GM18508 (cell line): ENCODE measurements around the gene LRRC43.

Experiments used
- ATAC-seq: cut with Tn5 transposase; IDR thresholded peaks from one replicate; pipeline ENCODE4 v1.9.1; 2021; ENCODE audit warnings: moderate number of reproducible peaks; ENCODE audit not compliant: insufficient read depth, unreplicated experiment

Gene LRRC43

DNA sequence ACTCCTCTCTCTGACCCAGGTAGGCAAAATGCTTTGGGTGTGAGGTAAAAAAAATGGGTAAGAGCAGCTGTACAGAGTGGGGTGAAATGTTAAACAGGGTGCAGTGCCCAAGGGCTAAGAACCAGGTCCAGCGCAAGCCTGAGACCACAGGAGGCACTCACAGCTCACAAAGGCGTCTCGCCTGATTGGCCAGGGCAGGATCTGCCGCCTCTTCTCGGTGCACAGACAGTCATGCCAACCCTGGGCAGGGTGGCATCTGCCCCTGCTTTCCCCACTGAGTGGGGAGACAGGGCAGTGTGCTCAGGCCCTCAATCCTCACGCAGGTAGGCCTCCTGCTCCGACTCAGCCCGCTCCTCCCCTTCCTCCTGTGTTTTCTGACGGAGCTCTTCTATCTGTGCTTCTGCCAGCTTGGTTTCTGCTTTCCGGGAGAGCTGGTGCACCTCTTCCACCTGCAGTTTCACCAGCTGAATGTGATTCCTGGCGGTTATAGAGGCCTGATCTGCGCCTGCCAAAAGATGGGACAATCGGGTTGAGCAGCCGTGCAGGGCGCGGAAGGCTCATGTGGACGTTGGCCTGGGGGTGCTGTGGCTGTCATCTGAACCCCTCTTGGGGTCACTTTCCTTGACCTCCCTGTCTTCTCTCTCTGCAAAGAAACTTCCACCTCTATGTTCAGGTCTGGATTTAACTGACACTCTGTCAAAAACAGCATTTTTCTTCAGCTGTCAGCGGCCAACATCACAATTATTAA, 25.3 kb downstream of the LRRC43 start:
- ATAC-seq = no peak

DNA sequence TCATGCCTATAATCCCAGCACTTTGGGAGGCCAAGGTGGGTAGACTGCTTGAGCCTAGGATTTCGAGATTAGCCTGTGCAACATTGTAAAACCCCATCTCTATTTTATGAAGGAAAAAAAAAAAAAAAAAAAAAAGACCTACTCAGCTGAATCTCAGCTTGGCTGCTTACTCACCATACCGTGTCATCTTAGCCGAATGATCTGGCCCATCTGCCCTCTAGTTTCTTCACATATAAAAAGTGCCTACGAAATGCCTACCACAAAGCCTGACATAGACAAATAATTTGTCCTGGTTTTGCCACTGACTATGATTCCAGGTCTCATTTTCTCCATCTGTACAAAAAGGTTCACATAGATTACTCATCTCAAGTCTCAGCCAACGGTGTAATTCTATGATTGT, 32.8 kb downstream of the LRRC43 start:
- ATAC-seq = no peak

DNA sequence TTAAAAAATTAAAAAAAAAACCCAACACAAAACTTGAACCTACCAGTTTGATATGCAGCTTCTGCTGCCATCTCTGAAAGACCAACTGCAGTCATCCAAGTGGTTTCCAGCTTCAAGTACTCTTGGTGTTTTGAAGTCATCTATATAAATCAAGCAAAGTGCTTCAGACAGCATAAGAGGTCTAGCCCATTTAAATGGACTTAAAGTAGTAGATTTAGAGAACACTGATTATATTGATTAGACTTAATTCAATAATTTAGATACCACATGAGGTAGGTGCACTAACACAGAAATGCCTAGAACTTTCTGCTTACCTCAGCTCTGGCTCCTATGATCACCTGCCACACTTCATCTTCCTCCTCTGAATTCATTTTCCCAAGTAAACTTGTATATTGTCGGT, 33.5 kb downstream of the LRRC43 start:
- no peak for ATAC-seq

DNA sequence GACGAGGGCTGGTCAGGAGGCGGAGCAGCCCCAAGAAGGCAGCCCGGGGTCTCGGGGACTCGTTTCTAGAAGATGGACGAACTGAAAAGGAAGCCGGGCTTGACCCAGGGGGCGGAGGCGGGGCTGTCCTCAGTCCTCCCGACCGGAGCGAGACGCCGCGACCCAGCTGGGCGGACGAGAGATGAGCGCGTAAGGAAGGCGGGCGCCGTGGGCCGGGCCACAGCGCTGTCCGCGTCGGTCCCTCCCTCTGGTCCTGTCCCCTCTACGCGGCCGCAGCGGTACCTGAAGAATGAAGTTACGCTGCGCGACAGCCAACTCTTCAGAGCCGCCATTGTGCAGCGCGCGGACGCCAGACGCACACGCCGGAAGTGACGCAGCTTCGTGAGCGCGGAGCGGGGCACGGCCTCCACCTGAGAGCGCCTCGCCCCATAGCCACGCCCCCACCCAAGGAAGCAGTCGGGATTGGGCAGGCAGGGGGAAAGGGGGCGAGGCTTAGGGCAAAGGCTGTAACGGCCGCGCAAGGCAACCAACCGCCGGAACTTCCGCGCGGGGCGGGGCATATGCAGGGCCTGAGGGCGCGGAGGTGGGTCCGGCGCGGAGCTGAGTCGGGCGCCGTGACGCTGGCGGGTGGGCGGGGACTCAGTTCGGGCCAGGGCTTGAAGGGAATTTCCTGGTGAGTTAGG, 42.9 kb downstream of the LRRC43 start, which contains the start of gene DIABLO:
TSS of gene DIABLO (minus strand) at position 370 of the 683 bp plus-strand sequence. CDS start at position 332, 38 bp downstream.
- peak; percentile 71 for ATAC-seq

DNA sequence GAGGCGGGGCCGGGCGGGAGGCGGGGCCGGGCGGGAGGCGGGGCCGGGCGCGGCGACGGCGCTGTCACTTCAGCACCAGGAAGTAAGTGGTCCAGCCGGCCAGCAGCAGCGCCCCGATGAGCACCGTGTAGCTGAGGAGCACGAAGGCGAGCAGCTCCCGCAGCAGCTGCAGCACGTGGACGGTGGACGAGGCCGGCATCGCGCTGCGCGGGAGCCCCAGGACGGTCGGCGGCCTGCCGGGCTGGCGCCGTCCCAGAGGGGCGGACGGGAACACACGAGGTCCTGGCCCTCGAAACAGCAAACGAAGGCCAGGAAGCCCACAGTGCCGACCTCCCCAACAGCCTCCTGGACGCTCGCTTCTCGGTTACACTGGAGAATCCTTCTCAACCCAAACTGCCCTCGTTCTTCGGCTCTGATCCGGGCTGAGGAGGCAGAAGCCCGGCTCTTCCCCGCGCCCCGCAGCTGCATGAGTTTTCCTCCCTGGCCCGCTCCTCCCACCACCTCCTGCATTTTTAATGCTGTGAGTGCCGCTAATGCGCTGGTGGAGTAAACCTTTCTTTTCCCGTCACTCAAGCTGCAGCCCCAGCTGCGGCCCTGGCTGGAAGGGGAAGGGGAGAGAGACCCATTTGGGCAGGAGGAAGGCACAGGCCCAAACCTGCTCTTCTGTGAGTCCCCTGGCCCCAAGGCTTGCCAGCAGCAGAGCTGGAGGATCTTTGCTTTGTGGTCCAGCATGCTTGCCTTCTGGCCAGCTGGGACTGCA, 43.6 kb downstream of the LRRC43 start:
- ATAC-seq = no peak

DNA sequence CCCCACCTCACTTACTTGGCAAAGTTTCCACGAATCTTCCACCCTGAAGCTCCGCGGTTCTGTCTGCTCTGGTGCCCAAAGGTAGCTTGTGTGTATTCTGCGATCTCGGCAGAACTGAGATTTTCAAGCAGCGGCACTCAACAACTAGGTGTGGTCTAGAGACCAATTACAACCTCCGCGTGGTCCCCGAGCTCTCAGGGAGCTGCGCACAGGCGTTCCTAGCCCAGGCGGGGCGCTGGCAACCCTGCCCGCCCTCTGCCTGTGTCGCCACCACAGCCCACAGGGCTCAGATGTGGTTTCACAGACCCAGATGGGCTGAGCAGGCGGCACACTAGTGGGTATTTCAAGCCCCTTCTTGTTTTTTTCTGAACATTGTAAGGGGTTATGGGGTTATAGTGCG, 44.4 kb downstream of the LRRC43 start:
- ATAC-seq = no peak

DNA sequence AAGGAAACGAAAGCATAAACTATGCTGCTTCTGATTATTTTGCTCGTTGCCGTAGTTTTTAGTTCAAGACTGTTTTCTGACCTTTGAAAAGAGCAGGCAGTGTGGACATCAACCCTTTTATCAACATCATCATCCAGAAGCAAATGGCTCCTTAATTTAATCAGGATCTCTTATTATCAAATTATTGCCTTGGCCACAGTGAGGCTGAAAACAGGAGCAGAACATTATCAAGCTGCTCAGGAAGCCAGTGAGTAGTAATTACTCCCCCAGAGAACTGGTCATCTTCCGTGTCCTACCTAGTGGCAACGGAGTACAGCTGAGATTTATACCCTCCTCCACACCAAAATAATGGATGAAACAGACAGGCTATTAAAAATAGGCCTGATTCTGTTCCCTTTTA, 45.2 kb downstream of the LRRC43 start:
- no peak for ATAC-seq

DNA sequence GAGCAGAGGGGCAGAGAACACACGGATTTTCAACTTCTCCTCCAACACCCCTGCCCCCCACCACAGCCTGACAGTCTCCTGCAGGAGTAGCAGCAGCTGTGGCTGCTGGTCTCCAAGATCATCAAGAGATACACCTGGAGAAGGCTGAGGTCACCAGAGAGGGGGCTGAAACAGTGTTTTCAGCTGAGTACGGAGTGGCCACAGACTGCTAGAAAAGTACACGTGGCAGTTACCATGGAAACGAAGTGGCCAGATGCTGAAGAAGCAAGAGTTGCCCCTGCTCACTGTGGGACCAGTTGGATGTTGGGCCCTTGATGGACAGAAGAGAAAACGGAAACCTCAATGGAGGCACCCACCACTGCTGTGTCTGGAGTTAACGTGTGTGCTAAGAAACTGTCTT, 47.9 kb downstream of the LRRC43 start:
- no peak for ATAC-seq

DNA sequence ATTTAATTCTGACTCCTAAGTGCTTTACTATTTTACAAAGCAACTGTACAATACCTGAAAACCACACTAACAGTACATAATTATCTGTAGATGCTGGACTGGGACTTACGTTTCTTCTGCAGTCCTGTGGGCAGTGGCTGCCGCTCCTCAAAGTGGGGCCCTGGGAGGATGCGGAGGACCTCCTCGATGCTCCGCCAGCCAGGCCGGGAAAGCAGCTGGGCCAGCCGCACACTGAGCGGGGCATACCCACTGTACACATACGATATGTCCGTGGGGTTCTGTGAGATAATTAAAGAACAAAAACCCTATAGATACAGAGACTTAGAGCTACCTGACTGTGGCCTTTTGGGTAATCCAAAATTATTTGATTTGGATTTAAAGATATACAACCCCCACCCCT, 49.8 kb downstream of the LRRC43 start:
- ATAC-seq = no peak

DNA sequence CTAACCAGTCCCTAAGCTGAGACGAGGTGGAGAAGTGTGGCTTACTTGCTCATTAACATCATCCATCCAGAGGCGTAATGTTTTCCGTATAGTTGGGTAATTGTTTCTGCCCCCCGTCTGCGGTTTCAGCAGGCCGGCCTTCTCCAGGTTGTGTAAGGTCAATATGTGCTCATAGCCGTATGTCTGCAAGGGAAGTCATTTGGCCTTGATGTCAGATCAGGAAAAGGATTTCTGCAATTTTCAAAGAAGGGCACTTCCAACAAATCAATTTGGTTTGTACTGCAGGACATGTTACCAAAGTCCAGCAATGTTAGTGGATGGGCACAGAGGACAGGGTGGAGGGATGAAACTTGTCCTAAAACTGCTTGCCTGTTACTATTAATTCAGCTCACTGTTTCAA, 52.8 kb downstream of the LRRC43 start:
- ATAC-seq = no peak

DNA sequence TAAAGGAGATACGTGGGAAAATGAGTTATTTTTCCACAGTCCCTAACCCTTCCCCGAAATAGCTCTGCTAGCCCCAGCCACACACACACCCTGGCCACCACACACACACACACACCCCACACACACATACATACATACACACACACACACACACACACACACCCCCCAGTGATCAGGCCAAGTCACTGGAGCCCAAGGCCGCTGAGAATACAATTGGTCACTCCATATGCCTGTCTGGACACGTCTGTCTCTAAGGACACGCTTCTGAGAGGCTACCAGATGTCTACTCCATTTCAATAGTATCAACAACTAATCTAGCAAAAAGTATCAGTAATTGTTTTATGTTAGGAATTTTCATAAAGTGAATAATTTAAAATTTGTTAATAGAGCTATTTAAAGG, 55.9 kb downstream of the LRRC43 start:
- ATAC-seq = no peak

DNA sequence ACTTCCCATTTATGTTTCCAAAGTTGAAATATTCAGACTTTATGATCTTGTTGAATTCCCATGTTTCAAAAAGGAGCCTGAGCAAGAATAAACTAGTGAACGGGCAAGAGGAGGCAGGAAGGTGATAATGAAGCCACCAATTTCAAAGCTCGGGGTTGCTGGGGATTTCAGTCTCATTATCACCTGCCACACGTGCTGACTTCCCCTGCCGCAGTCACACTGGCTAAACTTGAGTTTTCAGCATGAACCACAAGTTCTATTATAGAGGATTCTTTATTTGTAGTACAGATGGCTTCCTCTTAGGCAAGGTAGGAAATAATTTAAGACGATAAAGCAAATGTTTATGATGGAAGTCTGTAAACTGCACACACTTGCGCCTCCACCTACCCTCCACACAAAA, 61.0 kb downstream of the LRRC43 start:
- no peak for ATAC-seq

DNA sequence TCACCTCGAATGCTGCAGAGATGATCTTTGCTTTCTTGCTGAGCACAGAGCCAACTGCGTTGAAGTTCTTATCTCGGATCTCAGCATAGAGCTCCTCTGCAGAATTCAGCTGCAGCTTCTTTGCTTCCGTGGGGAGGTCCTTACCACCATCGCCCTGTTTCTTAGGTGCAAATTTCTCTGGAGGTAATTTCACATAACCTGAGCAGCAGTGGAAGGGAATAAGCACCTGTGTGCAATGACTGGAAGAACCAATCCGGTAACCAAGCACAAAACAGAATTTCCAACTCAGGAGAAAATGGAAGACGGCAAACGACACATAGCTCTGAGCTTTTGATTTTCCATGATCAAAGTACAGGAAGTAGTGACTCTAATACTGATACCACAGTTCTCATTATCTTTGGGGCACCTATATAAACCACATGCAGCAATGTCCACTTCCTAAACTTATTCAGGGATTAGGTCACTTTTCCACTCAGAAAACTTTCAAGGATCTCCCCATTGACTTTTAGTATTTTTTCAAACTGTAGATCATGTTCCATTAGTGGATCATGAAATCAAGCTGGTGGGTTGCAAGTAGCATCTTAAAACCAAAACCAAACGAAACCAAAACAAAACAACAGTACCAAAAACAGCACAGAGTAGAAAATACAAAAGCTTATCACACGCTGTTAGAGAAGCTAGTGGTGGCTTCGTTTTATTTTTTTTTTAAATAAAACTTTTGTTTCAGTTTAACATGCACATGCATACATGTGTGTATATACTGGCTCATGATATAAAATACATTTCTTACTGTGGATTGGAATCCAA, 61.8 kb downstream of the LRRC43 start:
- no peak for ATAC-seq

DNA sequence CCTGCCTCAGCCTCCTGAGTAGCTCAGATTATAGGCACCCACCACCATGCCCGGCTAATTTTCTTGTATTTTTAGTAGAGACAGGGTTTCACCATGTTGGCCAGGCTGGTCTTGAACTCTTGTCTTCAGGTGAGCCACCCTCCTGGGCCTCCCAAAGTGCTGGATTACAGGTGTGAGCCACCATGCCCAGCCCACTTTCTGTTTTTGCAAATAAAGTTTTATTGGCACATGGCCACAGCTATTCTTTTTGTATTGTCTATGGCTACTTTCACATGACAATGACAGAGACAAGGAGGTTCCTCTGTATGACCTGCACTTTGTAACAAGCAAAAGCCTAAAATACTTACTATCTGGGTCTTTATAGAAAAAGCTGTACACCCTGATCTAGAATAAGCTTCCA, 62.6 kb downstream of the LRRC43 start:
- ATAC-seq = no peak

DNA sequence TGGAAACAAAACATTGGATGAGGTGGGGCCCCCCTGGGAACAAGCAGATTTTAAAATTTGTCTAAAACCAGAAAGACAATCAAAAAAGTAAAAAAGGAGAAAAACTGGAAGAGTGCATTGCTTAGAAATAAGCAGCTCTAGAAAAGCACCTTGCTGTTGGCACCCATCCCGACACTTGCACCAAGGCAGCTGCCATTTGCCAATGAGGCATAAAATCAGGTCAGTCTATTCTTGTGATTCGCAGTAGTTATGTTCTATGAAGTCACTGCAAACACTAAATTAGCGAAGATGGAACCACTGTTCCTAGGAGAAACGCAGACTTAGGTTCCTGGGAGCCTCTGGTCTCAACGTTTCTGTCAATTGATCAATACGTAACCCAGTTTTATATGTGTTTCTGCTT, 67.1 kb downstream of the LRRC43 start:
- no peak for ATAC-seq

DNA sequence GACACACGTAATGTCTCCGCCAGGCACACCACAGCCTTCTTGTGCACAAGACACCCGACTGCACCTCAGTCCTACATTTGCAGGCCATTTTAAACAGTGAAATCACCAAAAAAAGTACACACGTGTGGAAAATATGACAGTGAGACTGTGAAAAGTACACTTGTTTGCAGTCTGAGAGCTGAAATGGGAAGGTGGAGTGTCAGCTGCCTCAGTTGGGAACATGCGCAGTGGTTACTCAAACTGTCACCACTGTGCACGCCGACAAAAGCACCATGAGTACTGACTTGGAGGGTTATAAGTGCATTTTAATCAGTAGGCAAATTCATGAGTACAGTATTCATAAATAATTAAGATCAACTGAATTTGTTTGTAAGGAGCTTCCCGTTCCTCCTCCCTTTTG, 67.6 kb downstream of the LRRC43 start:
- no peak for ATAC-seq
